Mammary epithelial cell (primary cell): ENCODE measurements around the gene FAM236C.
"Not testable (repeated sequence)": the region's sequence is repeated elsewhere in the genome, so short reads cannot be mapped to it uniquely, and the experiment has no call there.

Source experiments
- EZH2 ChIP-seq: IDR thresholded peaks from 2 replicates; pipeline ENCODE4 v1.6.1; 2012; ENCODE audit warnings: low read length, inconsistent platforms, borderline replicate concordance
- TF ChIP-seq, protein P1 (sequence below), 2 donors: IDR thresholded peaks in 1 of 2; conservative IDR thresholded peaks in 1 of 2; 2 replicates each; pipeline ENCODE4 v1.5.1; 2011 to 2012; ENCODE audit warnings: inconsistent platforms in 2 of 2, low read length in 2 of 2, mild to moderate bottlenecking in 2 of 2, control low read depth in 1 of 2, low read depth in 1 of 2; ENCODE audit not compliant: insufficient read depth in 1 of 2; ENCODE audit errors: extremely low read depth in 1 of 2

GRCh38 chrX:72942272-72942671, 29.9 kb downstream of the FAM236C start:
- TF ChIP-seq, protein P1, sequence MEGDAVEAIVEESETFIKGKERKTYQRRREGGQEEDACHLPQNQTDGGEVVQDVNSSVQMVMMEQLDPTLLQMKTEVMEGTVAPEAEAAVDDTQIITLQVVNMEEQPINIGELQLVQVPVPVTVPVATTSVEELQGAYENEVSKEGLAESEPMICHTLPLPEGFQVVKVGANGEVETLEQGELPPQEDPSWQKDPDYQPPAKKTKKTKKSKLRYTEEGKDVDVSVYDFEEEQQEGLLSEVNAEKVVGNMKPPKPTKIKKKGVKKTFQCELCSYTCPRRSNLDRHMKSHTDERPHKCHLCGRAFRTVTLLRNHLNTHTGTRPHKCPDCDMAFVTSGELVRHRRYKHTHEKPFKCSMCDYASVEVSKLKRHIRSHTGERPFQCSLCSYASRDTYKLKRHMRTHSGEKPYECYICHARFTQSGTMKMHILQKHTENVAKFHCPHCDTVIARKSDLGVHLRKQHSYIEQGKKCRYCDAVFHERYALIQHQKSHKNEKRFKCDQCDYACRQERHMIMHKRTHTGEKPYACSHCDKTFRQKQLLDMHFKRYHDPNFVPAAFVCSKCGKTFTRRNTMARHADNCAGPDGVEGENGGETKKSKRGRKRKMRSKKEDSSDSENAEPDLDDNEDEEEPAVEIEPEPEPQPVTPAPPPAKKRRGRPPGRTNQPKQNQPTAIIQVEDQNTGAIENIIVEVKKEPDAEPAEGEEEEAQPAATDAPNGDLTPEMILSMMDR (conservative IDR thresholded peaks at IDR 0.05 in 1 of 2, IDR thresholded peaks at IDR 0.05 in 1 of 2; ENCODE audit: extremely low read depth in 1 of 2, insufficient read depth in 1 of 2, low read depth in 1 of 2, low read length in 2 of 2): not testable (repeated sequence)
- TF ChIP-seq EZH2: not testable (repeated sequence)
